SK-N-SH (cell line): ENCODE data around the gene KCTD5. TPM values are rescaled to one million over a fixed set of nuclear protein-coding genes. Genes with fewer than 3 reads are reported as not detected.

ENCODE experiments used
- CTCF ChIA-PET: fragments of 300-600, 350-600 bp; formaldehyde crosslinking; extraction: SDS; loops from one replicate; lab custom pipeline; 2021; lab: Yijun Ruan, JAX
- POLR2A ChIA-PET: fragments of 350-600 bp; sonication (Branson Sonifier 250); formaldehyde crosslinking; extraction: SDS; loops from one replicate; lab custom pipeline; 2020; ENCODE audit warnings: antibody characterized with exemption, inconsistent platforms; lab: Yijun Ruan, JAX
- DNase-seq: peaks from one replicate; pipeline ENCODE4 v3.0.0; 2012
- H2AFZ ChIP-seq: fragments of 200-600 bp; sonication (generic); 2 replicates; pipeline ENCODE4 v1.8.1; 2016; ENCODE audit warnings: antibody characterized with exemption, mild to moderate bottlenecking, low read depth
- H3F3A ChIP-seq: fragments of 200-600 bp; sonication (generic); replicated peaks from 2 replicates; pipeline ENCODE3; 2016; ENCODE audit warnings: antibody characterized with exemption, mild to moderate bottlenecking; ENCODE audit not compliant: insufficient read depth
- H3K27ac ChIP-seq, 2 experiments: fragments of 200-500 bp in 1 of 2; fragments of 200-600 bp in 1 of 2; sonication (Bioruptor generic) in 1 of 2; sonication (generic), shearing (Covaris generic) in 1 of 2; 2 replicates each; pipeline versions ENCODE4 v1.5.1 to v1.6.1; 2014 to 2016; ENCODE audit warnings: low read depth in 2 of 2, inconsistent platforms in 1 of 2, low read length in 1 of 2, mild to moderate bottlenecking in 1 of 2, mixed read lengths in 1 of 2
- H3K27me3 ChIP-seq: fragments of 200-600 bp; sonication (generic), shearing (Covaris generic); 2 replicates; pipeline ENCODE4 v1.6.1; 2016; ENCODE audit warnings: mixed run types; ENCODE audit not compliant: insufficient read depth
- H3K36me3 ChIP-seq, 2 experiments: fragments of 200-500 bp in 1 of 2; fragments of 200-600 bp in 1 of 2; sonication (Bioruptor generic) in 1 of 2; sonication (generic) in 1 of 2; replicated peaks in 1 of 2; 2 replicates each; pipeline versions ENCODE3 to v1.5.1; 2014 to 2016; ENCODE audit warnings: low read length in 1 of 2, mild to moderate bottlenecking in 1 of 2; ENCODE audit not compliant: insufficient read depth in 2 of 2, control insufficient read depth in 1 of 2
- H3K4me1 ChIP-seq, 2 experiments: fragments of 200-500 bp in 1 of 2; fragments of 200-600 bp in 1 of 2; sonication (Bioruptor generic) in 1 of 2; sonication (generic), shearing (Covaris generic) in 1 of 2; 2 replicates each; pipeline versions ENCODE4 v1.5.1 to v1.6.1; 2014 to 2016; ENCODE audit warnings: low read depth in 1 of 2, low read length in 1 of 2, mixed run types in 1 of 2; ENCODE audit not compliant: insufficient read depth in 2 of 2, control insufficient read depth in 1 of 2
- H3K4me2 ChIP-seq: fragments of 200-600 bp; sonication (generic), shearing (Covaris generic); 2 replicates; pipeline ENCODE4 v1.6.1; 2017; ENCODE audit warnings: mixed run types
- H3K4me3 ChIP-seq, 2 experiments: fragments of 200-500 bp in 1 of 2; fragments of 200-600 bp in 1 of 2; sonication (Bioruptor generic) in 1 of 2; sonication (generic), shearing (Covaris generic) in 1 of 2; 2 replicates each; pipeline versions ENCODE4 v1.5.1 to v1.8.1; 2014 to 2016; ENCODE audit warnings: low read depth in 2 of 2, inconsistent platforms in 1 of 2, low read length in 1 of 2, mild to moderate bottlenecking in 1 of 2, mixed read lengths in 1 of 2, moderate library complexity in 1 of 2
- H3K79me2 ChIP-seq: fragments of 200-600 bp; sonication (generic); 2 replicates; pipeline ENCODE4 v1.8.1; 2017; ENCODE audit warnings: mild to moderate bottlenecking; ENCODE audit not compliant: insufficient read depth
- H3K9ac ChIP-seq: fragments of 200-600 bp; sonication (generic); 2 replicates; pipeline ENCODE4 v1.6.1; 2017; ENCODE audit warnings: mixed run types
- H3K9me2 ChIP-seq: fragments of 200-600 bp; sonication (generic); 2 replicates; pipeline ENCODE4 v1.6.1; 2017; ENCODE audit warnings: mixed run types
- H3K9me3 ChIP-seq: fragments of 200-600 bp; sonication (generic); 2 replicates; pipeline ENCODE4 v1.6.1; 2017; ENCODE audit warnings: mixed run types, mild to moderate bottlenecking, moderate library complexity
- H4K20me1 ChIP-seq: fragments of 200-600 bp; sonication (generic); 2 replicates; pipeline ENCODE4 v1.6.1; 2017; ENCODE audit warnings: mild to moderate bottlenecking, mixed run types; ENCODE audit not compliant: insufficient read depth
- CHD2 ChIP-seq: fragments of 150-350 bp; IDR thresholded peaks from 2 replicates; pipeline ENCODE4 v1.6.1; 2018; ENCODE audit warnings: low read length; ENCODE audit not compliant: partially characterized antibody
- EP300 ChIP-seq, 2 experiments: IDR thresholded peaks; 2 replicates each; pipeline versions ENCODE4 v1.4.0 to v1.6.1; 2012; ENCODE audit warnings: borderline replicate concordance in 1 of 2, low read depth in 1 of 2, low read length in 1 of 2
- EZH2phosphoT487 ChIP-seq: fragments of 200-600 bp; sonication (generic); IDR thresholded peaks from 2 replicates; pipeline ENCODE4 v1.6.1; 2017; ENCODE audit warnings: low read depth, mixed run types, mild to moderate bottlenecking, antibody characterized with exemption, moderate library complexity, borderline replicate concordance
- FOSL2 ChIP-seq: IDR thresholded peaks from 2 replicates; pipeline ENCODE4 v1.4.0; 2012; ENCODE audit warnings: low read depth, mild to moderate bottlenecking, moderate library complexity, borderline replicate concordance
- FOXJ3 ChIP-seq: sonication (generic); formaldehyde crosslinking; IDR thresholded peaks from 2 replicates; pipeline ENCODE4 v1.5.1; 2020; ENCODE audit warnings: mild to moderate bottlenecking, missing genetic modification reagents
- FOXM1 ChIP-seq: IDR thresholded peaks from 2 replicates; pipeline ENCODE4 v1.4.0; 2012; ENCODE audit warnings: low read depth, mild to moderate bottlenecking
- GABPA ChIP-seq: IDR thresholded peaks from 2 replicates; pipeline ENCODE4 v1.4.0; 2012; ENCODE audit warnings: low read depth, mild to moderate bottlenecking
- IRF3 ChIP-seq: fragments of 150-350 bp; IDR thresholded peaks from 2 replicates; pipeline ENCODE4 v1.6.1; 2016; ENCODE audit warnings: mild to moderate bottlenecking, low read depth, low read length
- NFIC ChIP-seq: IDR thresholded peaks from 2 replicates; pipeline ENCODE4 v1.4.0; 2012; ENCODE audit warnings: borderline replicate concordance
- NRF1 ChIP-seq: IDR thresholded peaks from 2 replicates; pipeline ENCODE4 v1.6.1; 2012; ENCODE audit warnings: low read depth, mild to moderate bottlenecking, low read length
- RFX5 ChIP-seq: IDR thresholded peaks from 2 replicates; pipeline ENCODE4 v1.6.1; 2012; ENCODE audit warnings: mild to moderate bottlenecking, improper control_type of control experiment, low read length
- RXRA ChIP-seq: IDR thresholded peaks from 2 replicates; pipeline ENCODE4 v1.4.0; 2012; ENCODE audit warnings: low read depth, mild to moderate bottlenecking, borderline replicate concordance
- SMC3 ChIP-seq: IDR thresholded peaks from 2 replicates; pipeline ENCODE4 v1.6.1; 2012; ENCODE audit warnings: low read depth, low read length, improper control_type of control experiment
- TCF12 ChIP-seq: IDR thresholded peaks from 2 replicates; pipeline ENCODE4 v1.4.0; 2012
- TEAD4 ChIP-seq: IDR thresholded peaks from 2 replicates; pipeline ENCODE4 v1.4.0; 2012; ENCODE audit warnings: mild to moderate bottlenecking, borderline replicate concordance; ENCODE audit not compliant: insufficient read depth
- USF1 ChIP-seq: IDR thresholded peaks from 2 replicates; pipeline ENCODE4 v1.4.0; 2012; ENCODE audit warnings: low read depth, borderline replicate concordance
- USF2 ChIP-seq: fragments of 150-350 bp; IDR thresholded peaks from 2 replicates; pipeline ENCODE4 v1.6.1; 2017; ENCODE audit warnings: antibody characterized with exemption, low read length, low read depth, borderline replicate concordance
- YY1 ChIP-seq: IDR thresholded peaks from 2 replicates; pipeline ENCODE4 v1.4.0; 2012; ENCODE audit warnings: low read depth, mild to moderate bottlenecking
- whole genome bisulfite sequencing: methylation state at CpG from one replicate; pipeline ENCODE4 v1.1.6; 2017; ENCODE audit warnings: low lambda C conversion rate; 5-methylcytosine and 5-hydroxymethylcytosine counted together
- polyA plus RNA-seq, 3 experiments: library from polyadenylated mRNA; depleted of rRNA; stranded (reverse); fragments of >200 nt; gene quantifications; 2 replicates each; pipeline ENCODE4 v1.2.3, GENCODE V29; 2012

The KCTD5 gene
- polyA plus RNA-seq, 1 of the 3 experiments (the other 2 are of a cell fraction), result 53.4 TPM

GRCh38 chr16:2710021-2710710 is 27.8 kb downstream of the KCTD5 start (continued):
- no peak for TF ChIP-seq GABPA
- TF ChIP-seq, all 33 proteins: peak for 0

GRCh38 chr16:2710711-2711231 is 28.4 kb downstream of the KCTD5 start:
- WGBS, result 68% methylated on average over 5 of the region's 11 CpGs
- TF ChIP-seq CHD2 (no peak), SMC3 (no peak), EZH2phosphoT487 (no peak), USF1 (no peak), RXRA (no peak), NFIC (no peak)
- TF ChIP-seq, all 33 proteins: peak for 0
- Histone ChIP-seq H3K4me1 (no peaks in the 10 kb centered on the region; a peak in 1 of 4 replicates), H3K27me3 (no peaks in the 10 kb centered on the region), H3K36me3 (peaks cover 0 to 26% of the 10 kb centered on the region in 2 experiments), H3K27ac (no peak overlapping the region), H3K4me2 (no peak overlapping the region), H3K9me3 (no peaks in the 10 kb centered on the region), H2AFZ (no peak overlapping the region), H3K9me2 (no peaks in the 10 kb centered on the region), H3F3A (no peaks in the 10 kb centered on the region), H4K20me1 (no peaks in the 10 kb centered on the region), H3K4me3 (no peak overlapping the region), H3K9ac (no peak overlapping the region), H3K79me2 (0 out of 2 replicates have a peak, but pooled peaks cover under 1% of the 10 kb centered on the region)
- ChIA-PET CTCF (interaction anchor here (1.0 kb wide), 1 partner anchor 9 kb away, joined by 3 read pairs; the partner anchor contains the start of gene PRSS27), POLR2A (interaction anchor here (0.6 kb wide), 1 partner anchor 65 kb away, joined by 3 read pairs; no protein-coding TSS in a partner anchor)
- no peak for DNase-seq

GRCh38 chr16:2711370-2712062 is 29.2 kb downstream of the KCTD5 start:
- no peak overlapping the region for H3K4me3 ChIP-seq
- H3K9ac ChIP-seq, result no peak overlapping the region
- WGBS, result 84% methylated on average over 12 of the region's 22 CpGs
- H3K4me2 ChIP-seq, result no peak overlapping the region
- peaks cover 0 to 26% of the 10 kb centered on the region in 2 experiments for H3K36me3 ChIP-seq
- no peak for DNase-seq
- H4K20me1 ChIP-seq, result no peaks in the 10 kb centered on the region
- POLR2A ChIA-PET, result interaction anchor here (0.6 kb wide), 1 partner anchor 65 kb away, joined by 3 read pairs; no protein-coding TSS in a partner anchor
- H3K9me2 ChIP-seq, result no peaks in the 10 kb centered on the region
- H3K4me1 ChIP-seq, result no peaks in the 10 kb centered on the region; a peak in 1 of 4 replicates
- H3K79me2 ChIP-seq, result no peaks in the 10 kb centered on the region
- no peaks in the 10 kb centered on the region for H3K9me3 ChIP-seq
- no peak overlapping the region for H2AFZ ChIP-seq
- no peak for TF ChIP-seq EP300 (IDR thresholded peaks at IDR 0.05; ENCODE audit: borderline replicate concordance in 1 of 2, low read depth in 1 of 2, low read length in 1 of 2)
- no peak for TF ChIP-seq YY1
- TF ChIP-seq NRF1, result no peak
- no peak for TF ChIP-seq TCF12
- TF ChIP-seq FOXM1, result no peak
- no peak for TF ChIP-seq IRF3
- TF ChIP-seq SMC3, result no peak
- TF ChIP-seq FOSL2, result no peak
- TF ChIP-seq USF2, result no peak
- no peak for TF ChIP-seq TEAD4
- TF ChIP-seq RFX5, result no peak
- no peak for TF ChIP-seq FOXJ3 (CRISPR knock-in tag)
- no peaks in the 10 kb centered on the region for H3F3A ChIP-seq
- H3K27ac ChIP-seq, result no peak overlapping the region
- CTCF ChIA-PET, result no interaction called here
- no peaks in the 10 kb centered on the region for H3K27me3 ChIP-seq
